LNCaP clone FGC (cell line): Measurements from ENCODE around the gene EPS8L3.
"Not testable (repeated sequence)": the region's sequence is repeated elsewhere in the genome, so short reads cannot be mapped to it uniquely, and the experiment has no call there.

ENCODE experiments used
- DNase-seq: peaks from one replicate; pipeline ENCODE4 v3.0.0-alpha.2; 2011; ENCODE audit warnings: low read depth
- H3K4me3 ChIP-seq: 2 replicates; pipeline ENCODE4 v1.5.1; 2011; ENCODE audit warnings: mild to moderate bottlenecking, low read depth, low read length, control low read depth
- TF ChIP-seq, protein P1 (sequence below): IDR thresholded peaks from 2 replicates; pipeline ENCODE4 v1.5.1; 2012; ENCODE audit warnings: mild to moderate bottlenecking; ENCODE audit not compliant: control insufficient read depth, insufficient read depth; ENCODE audit errors: extremely low read depth

EPS8L3 gene

DNA sequence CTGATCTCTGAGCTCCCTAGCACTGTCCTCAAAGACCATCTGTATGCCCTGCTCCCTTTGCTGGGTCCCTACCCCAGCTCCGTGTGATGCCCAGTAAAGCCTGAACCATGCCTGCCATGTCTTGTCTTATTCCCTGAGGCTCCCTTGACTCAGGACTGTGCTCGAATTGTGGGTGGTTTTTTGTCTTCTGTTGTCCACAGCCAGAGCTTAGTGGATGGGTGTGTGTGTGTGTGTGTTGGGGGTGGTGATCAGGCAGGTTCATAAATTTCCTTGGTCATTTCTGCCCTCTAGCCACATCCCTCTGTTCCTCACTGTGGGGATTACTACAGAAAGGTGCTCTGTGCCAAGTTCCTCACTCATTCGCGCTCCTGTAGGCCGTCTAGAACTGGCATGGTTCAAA is 46.0 kb downstream of the EPS8L3 start:
- H3K4me3 ChIP-seq: no peak overlapping the region
- TF ChIP-seq, protein P1, sequence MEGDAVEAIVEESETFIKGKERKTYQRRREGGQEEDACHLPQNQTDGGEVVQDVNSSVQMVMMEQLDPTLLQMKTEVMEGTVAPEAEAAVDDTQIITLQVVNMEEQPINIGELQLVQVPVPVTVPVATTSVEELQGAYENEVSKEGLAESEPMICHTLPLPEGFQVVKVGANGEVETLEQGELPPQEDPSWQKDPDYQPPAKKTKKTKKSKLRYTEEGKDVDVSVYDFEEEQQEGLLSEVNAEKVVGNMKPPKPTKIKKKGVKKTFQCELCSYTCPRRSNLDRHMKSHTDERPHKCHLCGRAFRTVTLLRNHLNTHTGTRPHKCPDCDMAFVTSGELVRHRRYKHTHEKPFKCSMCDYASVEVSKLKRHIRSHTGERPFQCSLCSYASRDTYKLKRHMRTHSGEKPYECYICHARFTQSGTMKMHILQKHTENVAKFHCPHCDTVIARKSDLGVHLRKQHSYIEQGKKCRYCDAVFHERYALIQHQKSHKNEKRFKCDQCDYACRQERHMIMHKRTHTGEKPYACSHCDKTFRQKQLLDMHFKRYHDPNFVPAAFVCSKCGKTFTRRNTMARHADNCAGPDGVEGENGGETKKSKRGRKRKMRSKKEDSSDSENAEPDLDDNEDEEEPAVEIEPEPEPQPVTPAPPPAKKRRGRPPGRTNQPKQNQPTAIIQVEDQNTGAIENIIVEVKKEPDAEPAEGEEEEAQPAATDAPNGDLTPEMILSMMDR: no peak

DNA sequence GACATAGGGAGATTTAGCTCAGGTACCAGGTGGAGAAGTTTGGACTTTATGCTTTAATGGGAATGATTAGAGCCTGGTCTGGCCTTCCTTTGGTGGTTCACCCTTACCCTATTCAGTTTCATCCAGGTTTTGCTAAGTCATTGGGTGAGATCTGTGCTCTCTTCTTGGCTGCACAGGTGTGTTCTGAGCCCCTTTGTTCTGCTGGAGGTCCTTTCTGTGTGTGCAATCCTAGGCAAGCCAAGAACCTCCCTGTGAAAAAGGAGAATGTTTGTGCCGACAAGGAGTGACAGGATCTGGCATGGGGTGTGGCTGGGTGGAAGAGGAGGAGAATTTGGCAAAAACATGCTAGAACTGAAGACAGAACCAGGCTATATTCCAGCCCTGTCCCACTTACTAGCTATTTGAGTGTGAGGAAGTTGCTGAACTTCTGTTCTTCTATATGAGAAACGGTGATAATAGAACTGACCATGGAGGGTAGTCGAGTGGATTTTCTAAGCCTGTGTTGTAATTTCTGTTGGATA is 47.1 kb downstream of the EPS8L3 start:
- TF ChIP-seq, protein P1: no peak
- DNase-seq: no peak
- H3K4me3 ChIP-seq: no peak overlapping the region

More for the DNA sequence above, 46.0 kb downstream of the EPS8L3 start:
- DNase-seq: no peak

DNA sequence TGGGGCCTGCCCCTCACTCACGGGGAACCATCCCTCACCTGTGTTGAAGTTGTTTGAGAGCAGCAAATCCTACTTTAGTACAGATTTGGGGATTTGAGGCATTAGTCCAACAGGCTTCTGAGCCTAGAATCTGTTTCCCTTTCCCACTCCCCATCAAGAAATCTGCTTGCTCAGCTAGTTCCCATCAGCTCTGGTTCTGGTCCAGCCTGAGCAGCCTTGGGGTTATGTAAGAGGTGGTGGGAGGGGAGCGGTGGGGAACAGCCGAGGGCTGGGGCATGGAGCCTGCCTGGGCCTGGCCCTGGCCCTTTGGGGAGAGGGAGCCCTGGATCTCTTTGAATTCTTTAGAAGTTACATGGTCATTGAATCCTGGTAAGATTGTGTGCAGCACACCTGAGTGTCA is 47.6 kb downstream of the EPS8L3 start:
- TF ChIP-seq, protein P1: no peak
- no peak for DNase-seq
- H3K4me3 ChIP-seq: no peak overlapping the region

DNA sequence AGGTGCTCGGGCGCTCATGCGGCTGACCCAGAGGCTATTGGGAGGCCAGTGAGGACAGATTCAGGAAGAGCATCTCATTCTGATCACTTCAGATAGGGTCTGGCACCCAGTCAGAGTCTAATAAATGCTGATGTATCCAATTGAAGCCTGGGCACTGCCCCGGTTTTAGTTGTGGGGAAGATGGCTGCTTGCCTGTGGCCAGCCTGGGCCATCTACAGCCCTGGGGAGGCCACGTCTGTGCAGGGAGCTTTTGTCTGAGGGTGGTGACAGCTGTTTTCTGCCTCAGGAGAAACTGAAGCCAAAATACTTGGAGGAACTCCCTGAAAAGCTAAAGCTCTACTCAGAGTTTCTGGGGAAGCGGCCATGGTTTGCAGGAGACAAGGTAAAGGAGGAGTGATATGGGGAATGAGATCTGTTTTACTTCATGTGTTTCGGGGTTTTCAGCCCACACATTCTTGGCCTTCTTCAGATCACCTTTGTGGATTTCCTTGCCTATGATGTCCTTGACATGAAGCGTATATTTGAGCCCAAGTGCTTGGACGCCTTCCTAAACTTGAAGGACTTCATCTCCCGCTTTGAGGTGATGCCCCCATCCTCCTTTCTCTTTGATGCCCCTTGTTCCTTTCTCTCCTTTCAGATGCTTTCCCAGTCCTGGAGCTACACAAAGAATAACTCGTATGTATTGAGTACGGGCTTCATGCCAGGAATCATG is 48.9 kb downstream of the EPS8L3 start:
- no peak for DNase-seq
- no peak overlapping the region for H3K4me3 ChIP-seq
- TF ChIP-seq, protein P1: no peak

DNA sequence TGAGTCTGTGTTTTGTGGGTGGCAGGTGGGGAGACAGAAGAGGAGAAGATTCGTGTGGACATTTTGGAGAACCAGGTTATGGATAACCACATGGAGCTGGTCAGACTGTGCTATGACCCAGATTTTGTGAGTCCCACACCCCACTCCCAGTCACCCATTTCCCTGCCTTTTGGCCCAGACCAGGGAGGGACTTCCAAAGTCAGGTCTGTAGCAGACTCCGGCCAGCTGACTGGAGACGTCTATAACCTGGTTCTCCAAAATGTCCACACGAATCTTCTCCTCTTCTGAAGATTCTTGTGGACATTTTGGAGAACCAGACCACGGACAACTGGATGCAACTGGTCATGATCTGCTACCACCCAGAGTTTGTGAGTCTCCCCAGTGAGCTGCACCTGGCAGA is 50.1 kb downstream of the EPS8L3 start:
- TF ChIP-seq, protein P1: no peak
- no peak overlapping the region for H3K4me3 ChIP-seq
- no peak for DNase-seq

DNA sequence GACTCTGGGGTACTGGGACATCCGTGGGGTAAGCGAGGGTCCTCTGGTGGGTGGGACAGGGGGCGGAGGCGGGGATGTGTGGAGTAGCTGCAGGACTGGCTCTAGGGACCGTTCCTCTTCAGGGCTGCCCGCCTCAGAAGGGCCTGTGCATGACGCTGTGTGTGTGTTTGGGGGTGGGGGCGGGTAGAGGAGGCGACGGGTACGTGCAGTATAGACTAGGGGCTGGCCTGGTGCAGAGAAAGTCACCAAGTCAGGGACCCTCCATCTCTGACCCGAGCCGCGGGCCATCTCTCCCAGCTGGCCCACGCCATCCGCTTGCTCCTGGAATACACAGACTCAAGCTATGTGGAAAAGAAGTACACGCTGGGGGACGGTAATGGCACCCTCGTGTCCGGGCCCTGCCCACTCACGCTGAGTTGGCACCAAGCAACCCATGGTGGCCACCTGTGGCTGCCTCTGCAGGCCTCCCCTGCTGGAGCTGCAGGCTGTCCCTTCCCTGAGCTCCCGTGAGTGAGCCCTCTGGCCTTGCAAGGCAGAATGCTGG is 51.3 kb downstream of the EPS8L3 start:
- TF ChIP-seq, protein P1: no peak
- H3K4me3 ChIP-seq: no peak overlapping the region
- DNase-seq: no peak

DNA sequence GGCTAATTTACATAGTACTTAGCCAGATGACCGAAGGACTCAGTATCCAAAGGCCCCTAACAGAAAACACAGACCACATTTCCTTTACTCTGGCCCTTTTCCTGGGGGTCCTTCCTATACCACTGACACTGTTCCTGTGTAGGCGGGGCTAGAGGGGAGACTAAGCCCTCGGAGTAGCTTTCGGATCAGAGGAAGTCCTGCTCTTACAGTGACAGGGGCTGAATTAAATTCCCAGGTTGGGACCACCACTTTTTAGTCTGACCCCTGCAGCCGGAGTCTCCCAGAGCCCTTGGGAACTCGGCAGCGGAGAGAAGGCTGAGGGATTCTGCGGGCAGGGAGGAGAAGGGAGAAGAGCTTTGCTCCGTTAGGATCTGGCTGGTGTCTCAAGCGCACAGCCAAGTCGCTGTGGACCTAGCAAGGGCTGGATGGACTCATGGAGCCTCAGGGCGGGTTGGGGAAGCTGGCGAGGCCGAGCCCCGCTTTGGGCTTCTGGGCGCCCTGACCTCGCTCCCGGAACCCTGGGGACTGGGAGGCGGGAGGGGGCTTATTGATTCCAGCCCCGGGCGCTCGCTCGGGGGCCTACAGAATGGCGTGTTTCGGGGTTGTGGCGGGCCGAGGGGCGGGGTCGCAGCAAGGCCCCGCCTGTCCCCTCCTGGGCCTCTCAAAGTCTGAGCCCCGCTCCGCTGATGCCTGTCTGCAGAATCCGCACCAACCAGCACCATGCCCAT is 52.0 kb downstream of the EPS8L3 start, which contains the start of gene GSTM5:
GSTM5 (plus strand) TSS at position 659 of the 728 bp plus-strand sequence; CDS start at position 721, 62 bp downstream.
- not testable (repeated sequence) for DNase-seq, H3K4me3 ChIP-seq

DNA sequence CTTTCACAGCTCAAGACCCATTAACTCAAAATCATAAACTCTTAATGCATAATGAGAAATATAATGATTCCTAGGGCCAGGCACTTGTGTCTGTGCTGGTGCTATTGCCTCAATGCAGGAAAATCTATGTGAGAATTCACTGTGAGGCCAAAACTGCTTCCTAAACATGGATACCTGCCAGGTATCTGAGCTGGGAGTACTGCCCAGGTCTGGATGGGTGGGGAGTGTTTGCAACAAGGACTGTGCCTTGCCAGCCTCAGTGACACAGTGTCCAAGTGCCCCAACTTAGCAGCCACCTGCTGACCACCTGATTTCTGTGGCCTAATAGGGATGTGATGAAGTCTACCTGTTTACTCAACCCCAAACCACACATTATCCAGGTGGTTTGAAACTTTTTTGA is 53.9 kb downstream of the EPS8L3 start:
- not testable (repeated sequence) for H3K4me3 ChIP-seq

DNA sequence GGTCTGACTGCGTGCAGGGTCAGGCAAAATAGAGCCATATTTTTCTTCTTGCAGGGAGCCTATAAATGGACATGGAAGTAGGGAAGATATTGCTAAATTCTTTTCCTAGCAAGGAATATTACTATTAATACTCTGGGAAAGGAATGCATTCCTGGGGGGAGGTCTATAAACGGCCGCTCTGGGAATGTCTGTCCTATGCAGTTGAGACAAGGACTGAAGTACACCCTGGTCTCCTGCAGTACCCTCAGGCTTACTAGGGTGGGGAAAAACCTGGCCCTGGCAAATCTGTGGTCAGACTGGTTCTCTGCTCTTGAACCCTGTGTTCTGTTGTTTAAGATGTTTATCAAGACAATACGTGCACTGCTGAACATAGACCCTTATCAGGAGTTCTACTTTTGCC is 54.8 kb downstream of the EPS8L3 start:
- H3K4me3 ChIP-seq, DNase-seq: not testable (repeated sequence)

More for the DNA sequence above, 53.9 kb downstream of the EPS8L3 start:
- not testable (repeated sequence) for DNase-seq
